H9 (cell line): Measurements from ENCODE around the gene RICTOR. TPM values are rescaled to one million over a fixed set of nuclear protein-coding genes. Genes with fewer than 3 reads are reported as not detected.

Source experiments
- DNase-seq: peaks from one replicate; pipeline ENCODE4 v3.0.0-alpha.2; 2017
- H2AFZ ChIP-seq: one replicate; pipeline ENCODE4 v1.6.1; 2013; ENCODE audit warnings: mild to moderate bottlenecking, low read length, control low read depth, moderate library complexity
- H2AK5ac ChIP-seq: 2 replicates; pipeline ENCODE4 v1.6.1; 2013; ENCODE audit warnings: low read length, control low read depth, mixed read lengths; ENCODE audit not compliant: insufficient read length
- H2BK120ac ChIP-seq: one replicate; pipeline ENCODE4 v1.6.1; 2013; ENCODE audit warnings: low read depth, mild to moderate bottlenecking, low read length, control low read depth, inconsistent platforms; ENCODE audit not compliant: poor library complexity, severe bottlenecking
- H2BK12ac ChIP-seq: 2 replicates; pipeline ENCODE4 v1.6.1; 2013; ENCODE audit warnings: low read length, control low read depth, mixed read lengths, low read depth; ENCODE audit not compliant: insufficient read length
- H2BK15ac ChIP-seq: 2 replicates; pipeline ENCODE4 v1.6.1; 2013; ENCODE audit warnings: low read depth, low read length, control low read depth
- H2BK20ac ChIP-seq: one replicate; pipeline ENCODE4 v1.6.1; 2013; ENCODE audit warnings: low read depth, mild to moderate bottlenecking, low read length, control low read depth, inconsistent platforms; ENCODE audit not compliant: poor library complexity, severe bottlenecking
- H2BK5ac ChIP-seq: 2 replicates; pipeline ENCODE4 v1.6.1; 2013; ENCODE audit warnings: low read length, control low read depth, mixed read lengths; ENCODE audit not compliant: insufficient read length
- H3K14ac ChIP-seq: 2 replicates; pipeline ENCODE4 v1.6.1; 2013; ENCODE audit warnings: low read length, control low read depth; ENCODE audit not compliant: insufficient read depth
- H3K18ac ChIP-seq: 2 replicates; pipeline ENCODE4 v1.6.1; 2013; ENCODE audit warnings: low read depth, mild to moderate bottlenecking, mixed read lengths, low read length, control low read depth; ENCODE audit not compliant: insufficient read length
- H3K23ac ChIP-seq: 2 replicates; pipeline ENCODE4 v1.6.1; 2013; ENCODE audit warnings: low read length, control low read depth, mixed read lengths, low read depth; ENCODE audit not compliant: insufficient read length
- H3K23me2 ChIP-seq: 2 replicates; pipeline ENCODE4 v1.6.1; 2013; ENCODE audit warnings: low read depth, mild to moderate bottlenecking, mixed read lengths, low read length, control low read depth; ENCODE audit not compliant: insufficient read length, poor library complexity, severe bottlenecking
- H3K27ac ChIP-seq: 2 replicates; pipeline ENCODE4 v1.5.1; 2013; ENCODE audit warnings: low read length, control low read depth, mixed read lengths, low read depth; ENCODE audit not compliant: insufficient read length
- H3K27me3 ChIP-seq: 2 replicates; pipeline ENCODE4 v1.6.1; 2013; ENCODE audit warnings: low read length, control low read depth, inconsistent platforms; ENCODE audit not compliant: insufficient read depth
- H3K4ac ChIP-seq: 2 replicates; pipeline ENCODE4 v1.6.1; 2013; ENCODE audit warnings: low read depth, mild to moderate bottlenecking, control low read depth, inconsistent platforms, low read length, moderate library complexity
- H3K4me1 ChIP-seq: 2 replicates; pipeline ENCODE4 v1.6.1; 2013; ENCODE audit warnings: low read length, control low read depth, inconsistent platforms; ENCODE audit not compliant: insufficient read depth
- H3K4me2 ChIP-seq: 2 replicates; pipeline ENCODE4 v1.6.1; 2013; ENCODE audit warnings: low read length, control low read depth, mixed read lengths; ENCODE audit not compliant: insufficient read length, insufficient read depth
- H3K56ac ChIP-seq: 2 replicates; pipeline ENCODE4 v1.6.1; 2013; ENCODE audit warnings: low read depth, mild to moderate bottlenecking, mixed read lengths, low read length, control low read depth; ENCODE audit not compliant: insufficient read length
- H3K79me1 ChIP-seq: 2 replicates; pipeline ENCODE4 v1.6.1; 2013; ENCODE audit warnings: low read depth, mild to moderate bottlenecking, moderate library complexity, low read length, control low read depth, inconsistent platforms; ENCODE audit not compliant: insufficient read depth, poor library complexity, severe bottlenecking
- H3K79me2 ChIP-seq: 2 replicates; pipeline ENCODE4 v1.6.1; 2013; ENCODE audit warnings: low read length, control low read depth, inconsistent platforms; ENCODE audit not compliant: insufficient read depth
- H3K9ac ChIP-seq: 2 replicates; pipeline ENCODE4 v1.6.1; 2013; ENCODE audit warnings: low read length, control low read depth, mixed read lengths; ENCODE audit not compliant: insufficient read length; ENCODE audit errors: extremely low read depth
- H3K9me3 ChIP-seq: one replicate; pipeline ENCODE4 v1.6.1; 2013; ENCODE audit warnings: low read depth, low read length, inconsistent platforms; ENCODE audit not compliant: control insufficient read depth
- H3T11ph ChIP-seq: one replicate; pipeline ENCODE4 v1.6.1; 2013; ENCODE audit warnings: mild to moderate bottlenecking, low read length, control low read depth, inconsistent platforms
- H4K20me1 ChIP-seq: one replicate; pipeline ENCODE4 v1.6.1; 2013; ENCODE audit not compliant: control insufficient read depth, insufficient read length, insufficient read depth
- H4K5ac ChIP-seq: 2 replicates; pipeline ENCODE4 v1.6.1; 2013; ENCODE audit warnings: low read depth, mild to moderate bottlenecking, mixed read lengths, low read length, control low read depth; ENCODE audit not compliant: insufficient read length
- H4K8ac ChIP-seq: replicated peaks from 2 replicates; pipeline ENCODE4 v1.6.1; 2013; ENCODE audit warnings: low read length, control low read depth, mixed read lengths, low read depth; ENCODE audit not compliant: insufficient read length
- H4K91ac ChIP-seq: 2 replicates; pipeline ENCODE4 v1.6.1; 2013; ENCODE audit warnings: low read depth, mild to moderate bottlenecking, moderate library complexity, mixed read lengths, low read length, control low read depth; ENCODE audit not compliant: insufficient read length
- H3K27ac Mint-ChIP-seq, 3 experiments: 2 replicates in 2 of 3; 3 replicates in 1 of 3; pipeline ENCODE4 v1.8.0; 2020 to 2021; ENCODE audit warnings: mixed read lengths in 3 of 3, mild to moderate bottlenecking in 1 of 3, moderate library complexity in 1 of 3
- H3K27me3 Mint-ChIP-seq: 2 replicates; pipeline ENCODE4 v1.8.0; 2021; ENCODE audit warnings: low read depth, mild to moderate bottlenecking, moderate library complexity, mixed read lengths
- H3K36me3 Mint-ChIP-seq, 3 experiments: 2 replicates in 2 of 3; 3 replicates in 1 of 3; pipeline ENCODE4 v1.8.0; 2020 to 2021; ENCODE audit warnings: low read depth in 3 of 3, mixed read lengths in 3 of 3; ENCODE audit not compliant: insufficient read depth in 1 of 3
- H3K4me1 Mint-ChIP-seq, 2 experiments: 2 replicates each; pipeline ENCODE4 v1.8.0; 2020; ENCODE audit warnings: mixed read lengths in 2 of 2
- H3K4me3 Mint-ChIP-seq, 2 experiments: 2 replicates in 1 of 2; 3 replicates in 1 of 2; pipeline ENCODE4 v1.8.0; 2020 to 2021; ENCODE audit warnings: mild to moderate bottlenecking in 2 of 2, mixed read lengths in 2 of 2, moderate library complexity in 1 of 2
- H3K9me3 Mint-ChIP-seq, 2 experiments: 2 replicates in 1 of 2; 3 replicates in 1 of 2; pipeline ENCODE4 v1.8.0; 2020; ENCODE audit warnings: mild to moderate bottlenecking in 2 of 2, mixed read lengths in 2 of 2, moderate library complexity in 1 of 2
- CTCF ChIP-seq: fragments of 200-600 bp; sonication (generic); conservative IDR thresholded peaks from 3 replicates; pipeline ENCODE4 v1.8.0; 2021; ENCODE audit warnings: antibody characterized with exemption, mild to moderate bottlenecking
- WGBS: extraction: QIAGEN DNeasy Blood & Tissue Kit; methylation state at CpG from one replicate; pipeline ENCODE4 v1.1.7; 2013; ENCODE audit warnings: missing lambda C conversion rate, low lambda C conversion rate, mixed read lengths; ENCODE audit not compliant: insufficient read length; ENCODE audit errors: extremely low coverage; 5-methylcytosine and 5-hydroxymethylcytosine counted together
- total RNA-seq: library from RNA; stranded (reverse); gene quantifications from 2 replicates; pipeline ENCODE4 v1.2.1, GENCODE V29; 2021

RICTOR gene
- total RNA-seq, 1 experiment from 2014 or later = 20.9 TPM

DNA sequence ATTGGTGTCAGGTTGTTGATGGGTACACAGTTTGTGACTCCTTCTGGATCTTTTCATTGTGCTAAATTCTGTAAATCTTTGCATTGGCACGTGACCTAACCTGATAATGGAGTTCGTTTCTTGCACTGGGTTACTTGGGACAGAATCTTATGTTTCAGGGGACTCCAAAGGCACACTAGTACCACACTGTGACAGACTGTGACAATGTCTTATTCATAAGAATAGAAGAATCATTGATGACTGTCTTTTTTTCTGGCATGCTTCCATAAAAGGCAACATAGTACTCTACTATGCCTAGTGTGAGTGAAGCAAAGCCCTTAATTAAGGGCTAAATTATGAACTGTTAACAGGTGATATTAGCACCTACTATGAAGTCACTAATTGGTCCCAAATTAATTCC is 35.4 kb upstream of the RICTOR start:
- no peak overlapping the region for H2BK20ac ChIP-seq

More for the DNA sequence above, 35.4 kb upstream of the RICTOR start:
- Histone ChIP-seq H3T11ph (no peak overlapping the region), H3K14ac (no peak overlapping the region), H3K79me2 (no peaks in the 10 kb centered on the region), H3K27me3 (no peaks in the 10 kb centered on the region), H4K8ac (no peak overlapping the region), H3K23me2 (no peaks in the 10 kb centered on the region), H4K20me1 (no peaks in the 10 kb centered on the region), H2BK15ac (no peak overlapping the region), H3K18ac (no peak overlapping the region), H3K79me1 (no peaks in the 10 kb centered on the region), H3K56ac (no peak overlapping the region), H3K4ac (no peak overlapping the region), H2AFZ (no peak overlapping the region), H2AK5ac (no peak overlapping the region), H2BK120ac (no peak overlapping the region), H3K27ac (no peak overlapping the region), H3K23ac (no peak overlapping the region), H3K9ac (no peak overlapping the region), H3K4me1 (no peaks in the 10 kb centered on the region), H3K9me3 (no peaks in the 10 kb centered on the region), H4K5ac (no peak overlapping the region), H4K91ac (no peak overlapping the region), H3K4me2 (no peak overlapping the region), H2BK12ac (no peak overlapping the region), H2BK5ac (no peak overlapping the region)
- H3K36me3 Mint-ChIP-seq = no peaks in the 10 kb centered on the region
- no peaks in the 10 kb centered on the region for H3K4me1 Mint-ChIP-seq
- no peak for DNase-seq
- no peak overlapping the region for H3K4me3 Mint-ChIP-seq
- TF ChIP-seq CTCF = no peak
- no peaks in the 10 kb centered on the region for H3K27me3 Mint-ChIP-seq
- H3K27ac Mint-ChIP-seq = no peak overlapping the region
- no CpG with 5 or more reads among the region's 2 CpGs for WGBS
- H3K9me3 Mint-ChIP-seq = no peaks in the 10 kb centered on the region
